Brain microvascular endothelial cell (primary cell): ENCODE data around the gene NSRP1.
"Not testable (repeated sequence)": the region's sequence is repeated elsewhere in the genome, so short reads cannot be mapped to it uniquely, and the experiment has no call there.

Experiments
- DNase-seq: peaks from one replicate; pipeline ENCODE4 v3.0.0-alpha.2; 2020
- H3K27ac ChIP-seq: fragments of 250-450 bp; sonication (Bioruptor Pico); 2 replicates; pipeline ENCODE4 v1.5.1; 2020; ENCODE audit warnings: mild to moderate bottlenecking, moderate library complexity
- H3K27me3 ChIP-seq: fragments of 250-450 bp; sonication (Bioruptor Pico); replicated peaks from 2 replicates; pipeline ENCODE4 v1.5.1; 2020; ENCODE audit warnings: mild to moderate bottlenecking
- H3K36me3 ChIP-seq: fragments of 250-450 bp; sonication (Bioruptor Pico); replicated peaks from 2 replicates; pipeline ENCODE4 v1.5.1; 2020; ENCODE audit warnings: mild to moderate bottlenecking
- H3K4me3 ChIP-seq: 2 replicates; pipeline ENCODE4 v1.5.1; 2011; ENCODE audit warnings: low read depth, mild to moderate bottlenecking, control low read depth, low read length, moderate library complexity
- in situ Hi-C: cut with HindIII; loops from 2 replicates; pipeline ENCODE4 v1.10.0; 2017; ENCODE audit warnings: low sequenced_read_pairs, low pct_ligation_motif_present
- TF ChIP-seq, protein P1 (sequence below): IDR thresholded peaks from 2 replicates; pipeline ENCODE4 v1.5.1; 2011; ENCODE audit warnings: low read depth, mild to moderate bottlenecking, moderate library complexity, low read length, control low read depth, inconsistent platforms; ENCODE audit errors: missing control alignments

NSRP1 gene

GRCh38 chr17:30112794-30113193 is 3.8 kb upstream of the NSRP1 start:
- TF ChIP-seq, protein P1, sequence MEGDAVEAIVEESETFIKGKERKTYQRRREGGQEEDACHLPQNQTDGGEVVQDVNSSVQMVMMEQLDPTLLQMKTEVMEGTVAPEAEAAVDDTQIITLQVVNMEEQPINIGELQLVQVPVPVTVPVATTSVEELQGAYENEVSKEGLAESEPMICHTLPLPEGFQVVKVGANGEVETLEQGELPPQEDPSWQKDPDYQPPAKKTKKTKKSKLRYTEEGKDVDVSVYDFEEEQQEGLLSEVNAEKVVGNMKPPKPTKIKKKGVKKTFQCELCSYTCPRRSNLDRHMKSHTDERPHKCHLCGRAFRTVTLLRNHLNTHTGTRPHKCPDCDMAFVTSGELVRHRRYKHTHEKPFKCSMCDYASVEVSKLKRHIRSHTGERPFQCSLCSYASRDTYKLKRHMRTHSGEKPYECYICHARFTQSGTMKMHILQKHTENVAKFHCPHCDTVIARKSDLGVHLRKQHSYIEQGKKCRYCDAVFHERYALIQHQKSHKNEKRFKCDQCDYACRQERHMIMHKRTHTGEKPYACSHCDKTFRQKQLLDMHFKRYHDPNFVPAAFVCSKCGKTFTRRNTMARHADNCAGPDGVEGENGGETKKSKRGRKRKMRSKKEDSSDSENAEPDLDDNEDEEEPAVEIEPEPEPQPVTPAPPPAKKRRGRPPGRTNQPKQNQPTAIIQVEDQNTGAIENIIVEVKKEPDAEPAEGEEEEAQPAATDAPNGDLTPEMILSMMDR: no peak
- Histone ChIP-seq H3K27me3 (no peaks in the 10 kb centered on the region), H3K36me3 (no peaks in the 10 kb centered on the region), H3K4me3 (no peak overlapping the region), H3K27ac (no peak overlapping the region)
- in situ Hi-C loops: no loop called here
- DNase-seq: no peak

GRCh38 chr17:30113213-30113612 is 3.4 kb upstream of the NSRP1 start:
- no peak for DNase-seq
- TF ChIP-seq, protein P1: no peak
- Histone ChIP-seq H3K4me3 (no peak overlapping the region), H3K36me3 (no peaks in the 10 kb centered on the region), H3K27ac (no peak overlapping the region), H3K27me3 (no peaks in the 10 kb centered on the region)
- in situ Hi-C loops: no loop called here

DNA sequence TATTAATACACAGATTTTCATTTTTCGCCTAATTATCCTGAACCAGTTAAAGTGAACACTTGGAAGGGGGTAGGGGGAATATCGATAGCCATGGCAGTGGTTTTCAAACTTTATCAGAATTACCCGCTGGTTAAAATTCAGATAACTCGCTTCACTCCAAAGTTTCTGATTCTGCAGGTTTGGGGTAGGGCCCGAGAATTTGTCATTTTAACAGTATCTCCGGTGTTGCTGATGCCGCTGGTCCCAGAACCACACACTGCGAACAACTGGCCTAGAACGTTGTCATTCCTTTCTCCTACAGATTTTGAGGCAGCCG is 313 bp upstream of the NSRP1 start:
- in situ Hi-C loops: no loop called here
- TF ChIP-seq, protein P1: no peak
- no peaks in the 10 kb centered on the region for H3K27me3 ChIP-seq
- H3K4me3 ChIP-seq: peak overlapping the region; percentile 77
- H3K36me3 ChIP-seq: no peaks in the 10 kb centered on the region
- H3K27ac ChIP-seq: peak overlapping the region; percentile 97
- DNase-seq: no peak

- in situ Hi-C loops: no loop called here
- H3K27me3 ChIP-seq: no peaks in the 10 kb centered on the region
- peaks cover 3% of the 10 kb centered on the region for H3K36me3 ChIP-seq
- no peak for DNase-seq
- TF ChIP-seq, protein P1: no peak
- H3K27ac ChIP-seq: peak overlapping the region; percentile 97
- peak overlapping the region; percentile 77 for H3K4me3 ChIP-seq
Observed at GRCh38 chr17:30117675-30118081, 1.1 kb downstream of the NSRP1 start.

GRCh38 chr17:30118635-30119034 is 2.0 kb downstream of the NSRP1 start:
- H3K27ac ChIP-seq, DNase-seq, H3K4me3 ChIP-seq, H3K36me3 ChIP-seq, H3K27me3 ChIP-seq, in situ Hi-C loops: not testable (repeated sequence)

DNA sequence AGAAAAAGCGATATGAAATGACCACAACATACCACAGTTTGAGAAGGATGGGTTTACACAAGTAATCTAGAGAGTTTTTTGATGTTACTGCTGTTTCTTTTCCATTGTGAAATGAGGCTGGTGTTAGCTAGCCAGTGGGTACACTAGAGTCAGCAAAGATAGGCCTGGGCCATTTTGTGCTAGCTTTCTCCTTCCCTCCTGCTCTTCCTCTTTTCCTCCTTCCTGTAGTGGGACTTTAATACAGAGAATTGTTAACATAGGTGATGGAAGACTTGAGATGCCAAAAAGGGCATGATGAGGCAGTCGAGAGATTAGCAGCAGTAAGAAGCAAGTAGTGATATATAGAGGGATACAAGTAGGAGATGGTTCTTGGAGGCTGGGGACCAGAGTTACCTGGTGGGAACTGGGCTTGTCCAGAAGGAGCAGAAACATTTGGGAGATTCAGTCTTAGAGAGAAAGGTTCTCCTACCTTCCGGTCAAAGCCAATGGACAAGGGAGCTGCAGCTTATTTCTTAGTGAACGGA is 7.7 kb downstream of the NSRP1 start:
- Histone ChIP-seq H3K4me3 (no peak overlapping the region), H3K27me3 (no peaks in the 10 kb centered on the region), H3K27ac (no peak overlapping the region), H3K36me3 (peaks cover 8% of the 10 kb centered on the region)
- DNase-seq: no peak
- in situ Hi-C loops: no loop called here
- TF ChIP-seq, protein P1: no peak
